Trophoblast cell (in vitro differentiated cells and primary cell): Measurements from ENCODE around the gene GSK3B.

Experiments used
- DNase-seq, 2 donors: peaks; one replicate each; pipeline ENCODE4 v3.0.0-alpha.2; 2016
- H2AFZ ChIP-seq: 2 replicates; pipeline ENCODE4 v1.6.1; 2013; ENCODE audit warnings: low read length, moderate library complexity, mild to moderate bottlenecking; ENCODE audit not compliant: insufficient read depth, poor library complexity
- H2AK5ac ChIP-seq: 2 replicates; pipeline ENCODE4 v1.6.1; 2013; ENCODE audit warnings: mild to moderate bottlenecking, low read length
- H2BK120ac ChIP-seq: 2 replicates; pipeline ENCODE4 v1.6.1; 2013; ENCODE audit warnings: low read length, mild to moderate bottlenecking, moderate library complexity; ENCODE audit not compliant: insufficient read depth, poor library complexity
- H2BK12ac ChIP-seq: 2 replicates; pipeline ENCODE4 v1.6.1; 2013; ENCODE audit warnings: mild to moderate bottlenecking, low read length, moderate library complexity
- H2BK5ac ChIP-seq: 2 replicates; pipeline ENCODE4 v1.6.1; 2013; ENCODE audit warnings: low read length, low read depth, moderate library complexity, mild to moderate bottlenecking; ENCODE audit not compliant: poor library complexity
- H3K14ac ChIP-seq: 2 replicates; pipeline ENCODE4 v1.6.1; 2013; ENCODE audit warnings: mild to moderate bottlenecking, low read length
- H3K18ac ChIP-seq: 2 replicates; pipeline ENCODE4 v1.6.1; 2013; ENCODE audit warnings: mild to moderate bottlenecking, low read length
- H3K23ac ChIP-seq: 2 replicates; pipeline ENCODE4 v1.6.1; 2013; ENCODE audit warnings: low read length
- H3K27ac ChIP-seq: 2 replicates; pipeline ENCODE4 v1.5.1; 2013; ENCODE audit warnings: low read depth, mild to moderate bottlenecking, inconsistent platforms, low read length, moderate library complexity
- H3K27me3 ChIP-seq: 2 replicates; pipeline ENCODE4 v1.6.1; 2013; ENCODE audit warnings: inconsistent platforms, mild to moderate bottlenecking, low read length, moderate library complexity; ENCODE audit not compliant: insufficient read depth
- H3K36me3 ChIP-seq, 2 experiments: 1 replicate in 1 of 2; 2 replicates in 1 of 2; pipeline ENCODE4 v1.6.1; 2013; ENCODE audit warnings: low read length in 2 of 2, mild to moderate bottlenecking in 2 of 2, moderate library complexity in 1 of 2; ENCODE audit not compliant: insufficient read depth in 2 of 2, control insufficient read depth in 1 of 2
- H3K4ac ChIP-seq: 2 replicates; pipeline ENCODE4 v1.6.1; 2013; ENCODE audit warnings: low read depth, mild to moderate bottlenecking, low read length, moderate library complexity
- H3K4me1 ChIP-seq, 2 experiments: 1 replicate in 1 of 2; 2 replicates in 1 of 2; pipeline ENCODE4 v1.6.1; 2013; ENCODE audit warnings: low read length in 2 of 2, mild to moderate bottlenecking in 2 of 2, moderate library complexity in 1 of 2; ENCODE audit not compliant: insufficient read depth in 2 of 2, control insufficient read depth in 1 of 2
- H3K4me2 ChIP-seq: 2 replicates; pipeline ENCODE4 v1.6.1; 2013; ENCODE audit warnings: inconsistent platforms, mild to moderate bottlenecking, low read length, moderate library complexity
- H3K4me3 ChIP-seq: 2 replicates; pipeline ENCODE4 v1.5.1; 2013; ENCODE audit warnings: mild to moderate bottlenecking, low read depth, low read length, inconsistent platforms
- H3K79me1 ChIP-seq: one replicate; pipeline ENCODE4 v1.6.1; 2013; ENCODE audit warnings: low read length
- H3K79me2 ChIP-seq: 2 replicates; pipeline ENCODE4 v1.6.1; 2013; ENCODE audit warnings: low read length, mild to moderate bottlenecking; ENCODE audit not compliant: control insufficient read depth, insufficient read depth, poor library complexity
- H3K9ac ChIP-seq: 2 replicates; pipeline ENCODE4 v1.6.1; 2013; ENCODE audit warnings: mild to moderate bottlenecking, low read length
- H3K9me3 ChIP-seq: 2 replicates; pipeline ENCODE4 v1.6.1; 2013; ENCODE audit warnings: low read depth, mild to moderate bottlenecking, control low read depth, inconsistent platforms, low read length; ENCODE audit not compliant: insufficient read depth
- H4K12ac ChIP-seq: 2 replicates; pipeline ENCODE4 v1.6.1; 2013; ENCODE audit warnings: low read depth, mild to moderate bottlenecking, low read length, moderate library complexity
- H4K8ac ChIP-seq: 2 replicates; pipeline ENCODE4 v1.6.1; 2013; ENCODE audit warnings: low read depth, mild to moderate bottlenecking, low read length, moderate library complexity
- H4K91ac ChIP-seq: one replicate; pipeline ENCODE4 v1.6.1; 2013; ENCODE audit warnings: low read depth, mild to moderate bottlenecking, low read length, moderate library complexity
- WGBS: extraction: QIAGEN DNeasy Blood & Tissue Kit; methylation state at CpG from one replicate; pipeline ENCODE4 v1.1.7; 2013; ENCODE audit warnings: missing lambda C conversion rate; ENCODE audit not compliant: insufficient read length, insufficient coverage; ENCODE audit errors: extremely low coverage; 5-methylcytosine and 5-hydroxymethylcytosine counted together

Gene GSK3B

DNA sequence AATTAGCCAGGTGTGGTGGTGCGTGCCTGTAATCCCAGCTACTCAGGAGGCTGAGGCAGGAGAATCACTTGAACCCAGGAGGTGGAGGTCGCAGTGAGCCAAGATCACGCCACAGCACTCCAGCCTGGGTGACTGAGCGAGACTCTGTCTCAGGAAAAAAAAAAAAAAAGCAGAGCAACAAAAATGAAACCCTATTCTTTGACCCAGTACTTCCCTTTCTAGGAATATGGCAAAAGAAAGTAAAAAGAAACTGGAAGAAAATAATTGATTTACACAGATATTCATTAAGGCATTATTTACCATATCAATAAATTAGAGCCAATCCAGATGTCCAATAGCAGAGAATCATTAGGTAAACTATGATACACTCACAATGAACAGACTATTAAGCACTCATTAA is 67.0 kb downstream of the GSK3B start:
- H3K27me3 ChIP-seq: no peaks in the 10 kb centered on the region
- H3K9me3 ChIP-seq: no peaks in the 10 kb centered on the region
- H3K4me2 ChIP-seq: no peak overlapping the region
- no peak overlapping the region for H2AFZ ChIP-seq
- H2BK120ac ChIP-seq: no peak overlapping the region
- no peak overlapping the region for H3K4ac ChIP-seq
- H4K8ac ChIP-seq: no peak overlapping the region
- peaks cover 6% of the 10 kb centered on the region for H3K79me2 ChIP-seq
- H2AK5ac ChIP-seq: no peak overlapping the region
- no peak overlapping the region for H3K4me3 ChIP-seq
- H3K23ac ChIP-seq: no peak overlapping the region
- no peaks in the 10 kb centered on the region for H3K36me3 ChIP-seq
- H4K91ac ChIP-seq: no peak overlapping the region
- WGBS: no CpG with 5 or more reads among the region's 4 CpGs
- no peak overlapping the region for H3K9ac ChIP-seq
- H2BK12ac ChIP-seq: no peak overlapping the region
- no peak overlapping the region for H4K12ac ChIP-seq
- no peak overlapping the region for H3K14ac ChIP-seq
- H3K79me1 ChIP-seq: no peaks in the 10 kb centered on the region
- H3K18ac ChIP-seq: no peak overlapping the region
- no peak for DNase-seq
- no peak overlapping the region for H2BK5ac ChIP-seq
- no peak overlapping the region for H3K27ac ChIP-seq
- H3K4me1 ChIP-seq: no peaks in the 10 kb centered on the region

DNA sequence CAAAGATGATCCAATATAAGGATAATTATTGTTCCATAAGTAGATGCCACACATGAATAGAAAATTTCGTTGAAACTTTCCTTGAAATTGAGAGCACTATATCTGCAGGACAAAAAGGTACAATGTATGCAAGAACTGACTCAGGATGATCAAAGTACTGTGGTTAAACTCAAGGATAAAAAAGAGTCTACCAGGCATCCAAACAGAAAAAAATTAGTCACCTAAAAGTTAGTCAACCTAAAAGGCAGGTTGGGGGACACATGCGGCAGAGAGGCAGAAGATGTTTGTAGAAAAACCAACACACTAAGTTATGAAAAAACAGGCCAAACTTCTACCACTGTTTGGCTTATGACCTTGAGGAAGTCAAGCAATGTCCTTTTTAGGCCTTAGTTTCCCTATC is 68.7 kb downstream of the GSK3B start:
- Histone ChIP-seq H3K27me3 (no peaks in the 10 kb centered on the region), H3K18ac (no peak overlapping the region), H4K91ac (no peak overlapping the region), H3K4me2 (no peak overlapping the region), H3K9ac (no peak overlapping the region), H4K12ac (no peak overlapping the region), H2AK5ac (no peak overlapping the region), H2BK5ac (no peak overlapping the region), H3K9me3 (no peaks in the 10 kb centered on the region), H2BK12ac (no peak overlapping the region), H3K23ac (no peak overlapping the region), H3K14ac (no peak overlapping the region), H3K4me3 (no peak overlapping the region), H3K36me3 (peaks cover 0 to 2% of the 10 kb centered on the region in 2 experiments), H2AFZ (no peak overlapping the region), H3K27ac (no peak overlapping the region), H3K79me2 (peaks cover 6% of the 10 kb centered on the region), H2BK120ac (no peak overlapping the region), H3K4me1 (no peaks in the 10 kb centered on the region), H3K4ac (peak overlapping the region; percentile 27), H4K8ac (no peak overlapping the region), H3K79me1 (no peaks in the 10 kb centered on the region)
- no peak for DNase-seq
- WGBS: no CpG with 5 or more reads among the region's 2 CpGs

DNA sequence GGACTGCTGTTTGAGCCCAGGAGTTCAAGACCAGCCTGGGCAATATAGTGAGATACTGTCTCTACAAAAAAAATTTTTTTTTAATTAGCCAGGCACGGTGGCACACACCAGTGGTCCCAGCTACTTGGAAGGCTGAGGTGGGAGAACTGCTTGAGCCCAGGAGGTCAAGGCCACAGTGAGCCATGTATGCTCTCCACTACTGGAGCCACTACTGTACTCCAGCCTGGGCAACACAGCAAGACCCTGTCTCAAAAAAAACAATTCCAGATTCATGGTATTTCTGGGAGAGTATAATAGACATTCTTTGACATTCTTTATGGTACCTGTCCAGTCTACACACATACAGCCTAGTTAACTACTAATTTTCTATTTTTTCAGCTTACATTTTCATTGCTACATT is 70.1 kb downstream of the GSK3B start:
- WGBS: no CpG with 5 or more reads among the region's 1 CpG
- H3K79me1 ChIP-seq: no peaks in the 10 kb centered on the region

DNA sequence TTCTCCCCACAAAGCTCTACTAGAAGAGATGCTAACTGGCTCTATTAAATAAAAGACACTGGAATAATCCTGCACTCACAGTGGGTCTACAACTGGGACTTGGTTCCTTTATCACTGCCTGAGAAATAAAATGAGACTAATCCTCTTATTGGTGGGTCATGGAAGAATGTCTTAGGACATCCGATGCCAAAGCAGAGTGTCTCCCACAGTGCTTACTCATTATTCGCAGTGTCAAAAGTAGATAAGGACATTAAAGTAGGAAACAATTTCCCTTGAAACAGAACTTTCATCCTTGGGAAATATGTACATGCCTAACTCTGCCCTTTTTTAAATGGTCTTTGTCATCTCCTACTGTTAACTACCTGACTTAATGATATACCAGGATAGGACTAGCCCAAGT is 71.5 kb downstream of the GSK3B start:
- H3K18ac ChIP-seq: no peak overlapping the region
- peak overlapping the region; percentile 46 for H3K4ac ChIP-seq
- H3K9ac ChIP-seq: no peak overlapping the region
- no peak overlapping the region for H2BK5ac ChIP-seq
- H2BK120ac ChIP-seq: no peak overlapping the region
- H3K27ac ChIP-seq: no peak overlapping the region
- no peak for DNase-seq
- H2BK12ac ChIP-seq: no peak overlapping the region
- no peak overlapping the region for H3K4me3 ChIP-seq
- no peak overlapping the region for H3K23ac ChIP-seq
- H3K36me3 ChIP-seq: peaks cover 0 to 2% of the 10 kb centered on the region in 2 experiments
- no peaks in the 10 kb centered on the region for H3K79me1 ChIP-seq
- H4K91ac ChIP-seq: no peak overlapping the region
- no peak overlapping the region for H2AFZ ChIP-seq
- H2AK5ac ChIP-seq: no peak overlapping the region
- H3K27me3 ChIP-seq: no peaks in the 10 kb centered on the region
- no peaks in the 10 kb centered on the region for H3K9me3 ChIP-seq
- WGBS: no CpG with 5 or more reads among the region's 2 CpGs
- H3K79me2 ChIP-seq: peaks cover 5% of the 10 kb centered on the region
- no peak overlapping the region for H3K4me2 ChIP-seq
- no peak overlapping the region for H4K8ac ChIP-seq
- no peak overlapping the region for H3K14ac ChIP-seq
- no peaks in the 10 kb centered on the region for H3K4me1 ChIP-seq
- no peak overlapping the region for H4K12ac ChIP-seq

More for the DNA sequence above, 70.1 kb downstream of the GSK3B start:
- peak overlapping the region; percentile 76 for H3K4ac ChIP-seq
- H2AFZ ChIP-seq: no peak overlapping the region
- no peak for DNase-seq
- no peak overlapping the region for H2AK5ac ChIP-seq
- no peak overlapping the region for H3K9ac ChIP-seq
- H4K12ac ChIP-seq: no peak overlapping the region
- H4K91ac ChIP-seq: no peak overlapping the region
- no peak overlapping the region for H2BK120ac ChIP-seq
- H3K27me3 ChIP-seq: no peaks in the 10 kb centered on the region
- no peak overlapping the region for H4K8ac ChIP-seq
- no peak overlapping the region for H3K27ac ChIP-seq
- H3K4me1 ChIP-seq: no peaks in the 10 kb centered on the region
- peaks cover 5% of the 10 kb centered on the region for H3K79me2 ChIP-seq
- no peak overlapping the region for H3K4me2 ChIP-seq
- H3K14ac ChIP-seq: no peak overlapping the region
- no peaks in the 10 kb centered on the region for H3K9me3 ChIP-seq
- H3K18ac ChIP-seq: no peak overlapping the region
- H2BK12ac ChIP-seq: no peak overlapping the region
- H3K4me3 ChIP-seq: no peak overlapping the region
- H3K36me3 ChIP-seq: peaks cover 0 to 2% of the 10 kb centered on the region in 2 experiments
- H3K23ac ChIP-seq: no peak overlapping the region
- no peak overlapping the region for H2BK5ac ChIP-seq
